GM23248 (cell line): ENCODE results near the gene ZNF135.

ENCODE experiments used
- EZH2 ChIP-seq: fragments of 200-600 bp; sonication (generic); IDR thresholded peaks from 2 replicates; pipeline ENCODE4 v1.6.1; 2018; ENCODE audit warnings: antibody characterized with exemption, mild to moderate bottlenecking; ENCODE audit not compliant: insufficient read depth, poor library complexity, severe bottlenecking
- EZH2phosphoT487 ChIP-seq: fragments of 200-600 bp; sonication (generic); IDR thresholded peaks from 2 replicates; pipeline ENCODE4 v1.6.1; 2018; ENCODE audit warnings: antibody characterized with exemption, moderate library complexity, mild to moderate bottlenecking, low read depth; ENCODE audit not compliant: insufficient read depth

DNA sequence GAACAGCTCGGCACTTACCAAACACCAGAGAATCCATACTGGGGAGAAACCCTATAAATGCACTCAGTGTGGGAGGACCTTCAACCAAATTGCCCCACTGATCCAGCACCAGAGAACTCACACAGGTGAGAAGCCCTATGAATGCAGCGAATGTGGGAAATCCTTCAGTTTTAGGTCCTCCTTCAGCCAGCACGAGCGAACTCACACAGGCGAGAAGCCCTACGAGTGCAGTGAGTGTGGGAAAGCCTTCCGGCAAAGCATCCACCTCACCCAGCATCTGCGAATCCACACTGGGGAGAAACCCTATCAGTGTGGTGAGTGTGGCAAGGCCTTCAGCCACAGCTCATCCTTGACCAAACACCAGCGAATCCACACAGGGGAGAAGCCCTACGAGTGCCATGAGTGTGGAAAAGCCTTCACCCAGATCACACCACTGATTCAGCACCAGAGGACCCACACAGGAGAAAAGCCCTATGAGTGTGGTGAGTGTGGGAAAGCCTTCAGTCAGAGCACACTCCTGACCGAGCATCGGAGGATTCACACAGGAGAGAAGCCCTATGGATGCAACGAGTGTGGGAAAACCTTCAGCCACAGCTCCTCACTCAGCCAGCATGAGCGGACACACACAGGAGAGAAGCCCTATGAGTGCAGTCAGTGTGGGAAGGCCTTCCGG lies 8.3 kb downstream of the ZNF135 start:
- TF ChIP-seq EZH2, result no peak
- TF ChIP-seq EZH2phosphoT487, result no peak
